Gastroesophageal sphincter (tissue), 3 donors: ENCODE data around the gene NCF4.

Experiments
- CTCF ChIP-seq, 4 experiments: fragments of 200-600 bp in 2 of 4; fragments of 450-650 bp in 2 of 4; sonication (generic) in 1 of 4; IDR thresholded peaks; one replicate each; pipeline ENCODE4 v1.5.1; 2017 to 2019; ENCODE audit warnings: antibody characterized with exemption in 4 of 4, mild to moderate bottlenecking in 2 of 4, moderate library complexity in 2 of 4
- EP300 ChIP-seq: sonication (generic); formaldehyde crosslinking; IDR thresholded peaks from one replicate; pipeline ENCODE4 v1.6.1; 2017; ENCODE audit warnings: antibody characterized with exemption, mild to moderate bottlenecking
- POLR2A ChIP-seq, 2 donors: fragments of 450-650 bp; IDR thresholded peaks; one replicate each; pipeline ENCODE4 v1.6.1; 2017; ENCODE audit warnings: antibody characterized with exemption in 2 of 2, mild to moderate bottlenecking in 2 of 2, moderate library complexity in 1 of 2
- POLR2AphosphoS5 ChIP-seq: sonication (generic); formaldehyde crosslinking; IDR thresholded peaks from one replicate; pipeline ENCODE4 v1.6.1; 2017; ENCODE audit warnings: antibody characterized with exemption

GRCh38 chr22:36823186-36823839, 37.5 kb upstream of the NCF4 start:
- TF ChIP-seq CTCF (IDR thresholded peaks at IDR 0.05) (no peak), POLR2AphosphoS5 (no peak), POLR2A (IDR thresholded peaks at IDR 0.05) (no peak), EP300 (no peak)
